Calu3 (cell line): ENCODE results near the gene DKKL1. TPM values are rescaled to one million over a fixed set of nuclear protein-coding genes. Genes with fewer than 3 reads are reported as not detected.

Experiments used
- BruUV-seq: library from RNA; stranded (reverse); fragments of 400-500 nt; replicated peaks from 2 replicates; lab custom pipeline; 2021; lab: Mats Ljungman, UMichigan
- CTCF ChIA-PET: fragments of 300-600 bp; sonication (Branson Sonifier 250); formaldehyde crosslinking; loops from one replicate; lab custom pipeline; 2022; ENCODE audit warnings: antibody characterized with exemption; lab: Charles Lee
- DNase-seq: peaks from one replicate; pipeline ENCODE4 v3.0.0; 2022
- H3K27ac Mint-ChIP-seq: one replicate; pipeline ENCODE4 v1.8.0; 2022; ENCODE audit warnings: mixed read lengths; ENCODE audit not compliant: unreplicated experiment
- H3K27me3 Mint-ChIP-seq: one replicate; pipeline ENCODE4 v1.8.0; 2022; ENCODE audit warnings: mixed read lengths; ENCODE audit not compliant: unreplicated experiment
- H3K36me3 Mint-ChIP-seq: one replicate; pipeline ENCODE4 v1.8.0; 2022; ENCODE audit warnings: mild to moderate bottlenecking, moderate library complexity, mixed read lengths; ENCODE audit not compliant: insufficient read depth, unreplicated experiment
- H3K4me1 Mint-ChIP-seq: one replicate; pipeline ENCODE4 v1.8.0; 2022; ENCODE audit warnings: mild to moderate bottlenecking, low read depth, mixed read lengths; ENCODE audit not compliant: unreplicated experiment
- H3K4me3 Mint-ChIP-seq: one replicate; pipeline ENCODE4 v1.8.0; 2022; ENCODE audit warnings: mild to moderate bottlenecking, low read depth, moderate library complexity, mixed read lengths; ENCODE audit not compliant: unreplicated experiment
- H3K9me3 Mint-ChIP-seq: one replicate; pipeline ENCODE4 v1.8.0; 2022; ENCODE audit warnings: low read depth, mixed read lengths; ENCODE audit not compliant: unreplicated experiment
- intact Hi-C: fragments of 100-400 bp; cut with micrococcal nuclease; formaldehyde crosslinking; loops from one replicate; pipeline ENCODE4 v1.10.0; 2022; ENCODE audit not compliant: unreplicated experiment
- total RNA-seq: library from RNA; stranded (reverse); gene quantifications from 2 replicates; pipeline ENCODE4 v1.2.3, GENCODE V29; 2022
- TF ChIP-seq, protein P1 (sequence below): fragments of 200-600 bp; IDR thresholded peaks from one replicate; pipeline ENCODE4 v1.8.0; 2022; ENCODE audit warnings: antibody characterized with exemption; ENCODE audit not compliant: unreplicated experiment

Gene DKKL1
- total RNA-seq, 1 experiment from 2014 or later, result not detected

- H3K36me3 Mint-ChIP-seq, result no peaks in the 10 kb centered on the region
- no peaks in the 10 kb centered on the region for H3K9me3 Mint-ChIP-seq
- H3K27me3 Mint-ChIP-seq, result no peaks in the 10 kb centered on the region
- H3K4me3 Mint-ChIP-seq, result no peak overlapping the region
- peaks cover 12% of the 10 kb centered on the region for H3K4me1 Mint-ChIP-seq
- TF ChIP-seq, protein P1, sequence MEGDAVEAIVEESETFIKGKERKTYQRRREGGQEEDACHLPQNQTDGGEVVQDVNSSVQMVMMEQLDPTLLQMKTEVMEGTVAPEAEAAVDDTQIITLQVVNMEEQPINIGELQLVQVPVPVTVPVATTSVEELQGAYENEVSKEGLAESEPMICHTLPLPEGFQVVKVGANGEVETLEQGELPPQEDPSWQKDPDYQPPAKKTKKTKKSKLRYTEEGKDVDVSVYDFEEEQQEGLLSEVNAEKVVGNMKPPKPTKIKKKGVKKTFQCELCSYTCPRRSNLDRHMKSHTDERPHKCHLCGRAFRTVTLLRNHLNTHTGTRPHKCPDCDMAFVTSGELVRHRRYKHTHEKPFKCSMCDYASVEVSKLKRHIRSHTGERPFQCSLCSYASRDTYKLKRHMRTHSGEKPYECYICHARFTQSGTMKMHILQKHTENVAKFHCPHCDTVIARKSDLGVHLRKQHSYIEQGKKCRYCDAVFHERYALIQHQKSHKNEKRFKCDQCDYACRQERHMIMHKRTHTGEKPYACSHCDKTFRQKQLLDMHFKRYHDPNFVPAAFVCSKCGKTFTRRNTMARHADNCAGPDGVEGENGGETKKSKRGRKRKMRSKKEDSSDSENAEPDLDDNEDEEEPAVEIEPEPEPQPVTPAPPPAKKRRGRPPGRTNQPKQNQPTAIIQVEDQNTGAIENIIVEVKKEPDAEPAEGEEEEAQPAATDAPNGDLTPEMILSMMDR, result no peak
- no TSS peak for BruUV-seq
- intact Hi-C loops, result no loop called here
- no peak overlapping the region for H3K27ac Mint-ChIP-seq
- no peak for DNase-seq
- CTCF ChIA-PET, result interaction anchor here (0.7 to 1.4 kb wide), 5 partner anchors 9 to 32 kb away, joined by 3 to 4 read pairs (median 3); no protein-coding TSS in a partner anchor
Observed at GRCh38 chr19:49362929-49363267, 779 bp upstream of the DKKL1 start.

- Mint-ChIP-seq H3K4me1 (peaks cover 12% of the 10 kb centered on the region), H3K36me3 (no peaks in the 10 kb centered on the region), H3K27me3 (peaks cover 3% of the 10 kb centered on the region), H3K9me3 (peaks cover 3% of the 10 kb centered on the region), H3K27ac (no peak overlapping the region), H3K4me3 (no peak overlapping the region)
- TF ChIP-seq, protein P1, result no peak
- no TSS peak for BruUV-seq
- CTCF ChIA-PET, result interaction anchor here (0.7 kb wide), 1 partner anchor 12 kb away, joined by 4 read pairs; no protein-coding TSS in a partner anchor
- intact Hi-C loops, result no loop called here
- DNase-seq, result no peak
Observed at GRCh38 chr19:49364083-49364737, 533 bp downstream of the DKKL1 start.

DNA sequence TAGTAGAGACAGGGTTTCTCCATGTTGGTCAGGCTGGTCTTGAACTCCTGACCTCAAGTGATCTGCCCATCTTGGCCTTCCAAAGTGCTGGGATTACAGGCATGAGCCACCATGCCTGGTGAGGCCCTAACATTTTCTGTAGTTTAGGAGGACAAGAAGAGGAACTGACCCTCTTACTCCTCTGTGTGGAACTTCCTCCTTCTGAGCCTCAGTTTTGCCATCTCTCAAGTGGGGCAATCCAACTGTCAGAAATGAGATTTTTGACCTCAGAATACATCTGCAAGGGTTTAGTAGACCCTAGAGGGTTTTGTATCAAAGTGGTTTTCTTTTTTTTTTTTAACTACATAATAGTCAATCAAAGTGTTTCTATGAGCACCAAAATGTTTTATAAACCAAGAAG, 2.4 kb downstream of the DKKL1 start:
- TF ChIP-seq, protein P1, result no peak
- H3K27me3 Mint-ChIP-seq, result peaks cover 22% of the 10 kb centered on the region
- CTCF ChIA-PET, result interaction anchor here (0.5 to 0.6 kb wide), 2 partner anchors 7 to 293 kb away, joined by 3 read pairs; no protein-coding TSS in a partner anchor
- H3K4me3 Mint-ChIP-seq, result no peak overlapping the region
- intact Hi-C loops, result no loop called here
- DNase-seq, result no peak
- H3K36me3 Mint-ChIP-seq, result peaks cover 3% of the 10 kb centered on the region
- H3K9me3 Mint-ChIP-seq, result peaks cover 6% of the 10 kb centered on the region
- BruUV-seq, result no TSS peak
- H3K27ac Mint-ChIP-seq, result no peak overlapping the region
- peaks cover 10% of the 10 kb centered on the region for H3K4me1 Mint-ChIP-seq

GRCh38 chr19:49368711-49369358, 5.2 kb downstream of the DKKL1 start:
- Mint-ChIP-seq H3K27me3 (peaks cover 22% of the 10 kb centered on the region), H3K9me3 (peaks cover 6% of the 10 kb centered on the region), H3K4me1 (no peaks in the 10 kb centered on the region), H3K36me3 (peaks cover 3% of the 10 kb centered on the region), H3K27ac (no peak overlapping the region), H3K4me3 (no peak overlapping the region)
- BruUV-seq, result no TSS peak
- CTCF ChIA-PET, result no interaction called here
- no peak for DNase-seq
- intact Hi-C loops, result no loop called here
- TF ChIP-seq, protein P1, result no peak
